ENCODE results near the gene NEK7. TPM values are rescaled to one million over a fixed set of nuclear protein-coding genes. Genes with fewer than 3 reads are reported as not detected.

The NEK7 gene
- total and polyA plus RNA-seq, 2 of the 8 experiments (the other 6 are each of a cell fraction or from before 2014, with no cell fraction given): 5.1 to 10.0 TPM

Other genes with a start within 250 kb of the NEK7 start
- not detected in 2 replicates for gene LHX9, start 239.6 kb upstream of the NEK7 start, total RNA-seq (2021; fragmentation: NEBNext Ultra II Directional; extraction: Animal tissue kit (Norgen Biotek cat#: 25700))
- gene LHX9, start 239.6 kb upstream of the NEK7 start, polyA plus RNA-seq (2011; rRNA removed): not detected in 2 replicates

Measured in H1 (cell line).